Measurements from ENCODE around the gene CCDC102B.

- TF ChIP-seq CTCF (IDR thresholded peaks at IDR 0.05; ENCODE audit: insufficient read depth, low read length) (no peak), REST (IDR thresholded peaks at IDR 0.05; ENCODE audit: insufficient replicate concordance, low read depth) (no peak), POLR2AphosphoS5 (IDR thresholded peaks at IDR 0.05; ENCODE audit: low read depth) (no peak), GABPA (IDR thresholded peaks at IDR 0.05; ENCODE audit: low read depth) (no peak), SPI1 (IDR thresholded peaks at IDR 0.05; ENCODE audit: borderline replicate concordance, low read depth) (no peak)
Observed at GRCh38 chr18:68830256-68831045, 32.6 kb downstream of the CCDC102B start.
